ENCODE data around the gene L2HGDH.

DNA sequence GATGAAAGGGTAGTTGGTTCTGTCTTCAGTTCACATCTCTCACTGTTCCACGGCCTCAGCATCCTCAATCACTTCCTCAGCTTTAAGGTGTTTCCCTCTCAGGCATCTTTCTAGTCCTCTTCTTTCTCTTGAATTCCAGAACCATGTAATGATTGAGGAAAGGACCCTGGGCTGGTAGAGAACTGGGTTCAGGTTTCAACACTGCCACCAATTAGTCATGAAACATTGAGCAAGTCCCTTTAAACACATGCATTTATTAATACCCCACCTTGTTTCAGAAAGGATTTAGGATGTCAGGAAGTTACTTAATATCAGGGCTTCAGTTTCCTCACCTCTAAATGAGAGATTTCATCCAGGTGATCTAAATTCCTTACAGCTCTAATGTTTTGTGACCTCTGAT lies 7.3 kb upstream of the L2HGDH start:
- TF ChIP-seq, protein P1, sequence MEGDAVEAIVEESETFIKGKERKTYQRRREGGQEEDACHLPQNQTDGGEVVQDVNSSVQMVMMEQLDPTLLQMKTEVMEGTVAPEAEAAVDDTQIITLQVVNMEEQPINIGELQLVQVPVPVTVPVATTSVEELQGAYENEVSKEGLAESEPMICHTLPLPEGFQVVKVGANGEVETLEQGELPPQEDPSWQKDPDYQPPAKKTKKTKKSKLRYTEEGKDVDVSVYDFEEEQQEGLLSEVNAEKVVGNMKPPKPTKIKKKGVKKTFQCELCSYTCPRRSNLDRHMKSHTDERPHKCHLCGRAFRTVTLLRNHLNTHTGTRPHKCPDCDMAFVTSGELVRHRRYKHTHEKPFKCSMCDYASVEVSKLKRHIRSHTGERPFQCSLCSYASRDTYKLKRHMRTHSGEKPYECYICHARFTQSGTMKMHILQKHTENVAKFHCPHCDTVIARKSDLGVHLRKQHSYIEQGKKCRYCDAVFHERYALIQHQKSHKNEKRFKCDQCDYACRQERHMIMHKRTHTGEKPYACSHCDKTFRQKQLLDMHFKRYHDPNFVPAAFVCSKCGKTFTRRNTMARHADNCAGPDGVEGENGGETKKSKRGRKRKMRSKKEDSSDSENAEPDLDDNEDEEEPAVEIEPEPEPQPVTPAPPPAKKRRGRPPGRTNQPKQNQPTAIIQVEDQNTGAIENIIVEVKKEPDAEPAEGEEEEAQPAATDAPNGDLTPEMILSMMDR (conservative IDR thresholded peaks at IDR 0.05; ENCODE audit: low read depth, low read length): no peak
- TF ChIP-seq EZH2 (IDR thresholded peaks at IDR 0.05; ENCODE audit: low read length, unreplicated experiment) (no peak), EZH2phosphoT487 (IDR thresholded peaks at IDR 0.05; ENCODE audit: borderline replicate concordance, low read length) (no peak)

All from PC-3 (cell line).